Testis (tissue), 3 donors: Measurements from ENCODE around the gene RNF220. TPM values are rescaled to one million over a fixed set of nuclear protein-coding genes. Genes with fewer than 3 reads are reported as not detected.
"Not testable (repeated sequence)": the region's sequence is repeated elsewhere in the genome, so short reads cannot be mapped to it uniquely, and the experiment has no call there.

Experiments
- DNase-seq: peaks from one replicate; pipeline ENCODE4 v3.0.0-alpha.2; 2019
- H3K27ac ChIP-seq, 2 donors: fragments of 200-600 bp; sonication (generic); one replicate each; pipeline ENCODE4 v1.5.1; 2019
- H3K27me3 ChIP-seq: fragments of 200-600 bp; sonication (generic); one replicate; pipeline ENCODE4 v1.5.1; 2019
- H3K36me3 ChIP-seq: fragments of 200-600 bp; sonication (generic); one replicate; pipeline ENCODE4 v1.5.1; 2017; ENCODE audit warnings: low read depth; ENCODE audit errors: missing control alignments
- H3K4me1 ChIP-seq: fragments of 200-600 bp; sonication (generic); one replicate; pipeline ENCODE4 v1.5.1; 2019
- H3K4me3 ChIP-seq, 2 donors: fragments of 200-600 bp; sonication (generic); one replicate each; pipeline ENCODE4 v1.5.1; 2017 to 2019
- H3K9me3 ChIP-seq: fragments of 200-600 bp; sonication (generic); one replicate; pipeline ENCODE4 v1.5.1; 2017
- POLR2A ChIP-seq: fragments of 450-650 bp; IDR thresholded peaks from one replicate; pipeline ENCODE4 v1.6.1; 2017; ENCODE audit warnings: antibody characterized with exemption, mild to moderate bottlenecking, moderate library complexity
- WGBS, 2 donors: methylation state at CpG; one replicate each; pipeline ENCODE4 v1.1.5; 2018; 5-methylcytosine and 5-hydroxymethylcytosine counted together
- intact Hi-C: fragments of 100-400 bp; cut with DNase I; formaldehyde crosslinking; loops from one replicate; pipeline ENCODE4 v1.15.1; 2023; ENCODE audit warnings: low total_unique reads
- polyA plus RNA-seq: library from polyadenylated mRNA; stranded (reverse); fragments of 350-450 nt; fragmentation: Illumina TruSeq; extraction: RNeasy Lipid Tissue Mini Kit (QIAGEN cat#74804); gene quantifications from one replicate; pipeline ENCODE4 v1.2.3, GENCODE V29; 2014; ENCODE audit warnings: low read depth, low replicate concordance; ENCODE audit not compliant: insufficient read depth
- total RNA-seq, 2 donors: library from RNA; depleted of rRNA; stranded (reverse); fragments of >200 nt; gene quantifications; one replicate each; pipeline ENCODE4 v1.2.3, GENCODE V29; 2016
- TF ChIP-seq, protein P1 (sequence below), 3 experiments: fragments of 450-650 bp in 2 of 3; fragments of 200-600 bp in 1 of 3; sonication (generic) in 1 of 3; IDR thresholded peaks; one replicate each; pipeline ENCODE4 v1.5.1; 2016 to 2019; ENCODE audit warnings: antibody characterized with exemption in 3 of 3, mild to moderate bottlenecking in 2 of 3, moderate library complexity in 1 of 3

The RNF220 gene
- total and polyA plus RNA-seq, 3 donors from 2014 or later = 99.3 to 148 (median 126) TPM

DNA sequence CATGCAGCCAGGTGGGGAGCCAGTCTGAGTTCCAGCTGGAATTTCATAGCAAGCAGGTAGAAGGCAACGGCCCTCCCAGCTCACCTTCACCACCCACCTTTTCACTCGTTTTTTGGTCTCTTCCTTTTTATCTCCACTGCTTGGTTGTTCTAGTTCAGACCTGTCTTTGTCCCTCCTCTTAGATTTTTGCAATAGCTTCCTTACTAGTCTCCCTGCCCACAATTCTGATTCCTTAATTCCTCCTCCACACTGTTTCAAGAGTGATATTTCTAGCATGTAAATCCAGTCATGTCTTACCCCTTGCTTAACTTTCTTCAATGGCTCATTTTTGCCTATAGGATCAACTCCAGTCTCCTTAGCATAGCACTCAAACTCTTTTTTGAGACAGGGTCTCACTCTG is 149.7 kb downstream of the RNF220 start:
- no peak overlapping the region for H3K4me3 ChIP-seq
- TF ChIP-seq POLR2A = no peak
- TF ChIP-seq, protein P1, sequence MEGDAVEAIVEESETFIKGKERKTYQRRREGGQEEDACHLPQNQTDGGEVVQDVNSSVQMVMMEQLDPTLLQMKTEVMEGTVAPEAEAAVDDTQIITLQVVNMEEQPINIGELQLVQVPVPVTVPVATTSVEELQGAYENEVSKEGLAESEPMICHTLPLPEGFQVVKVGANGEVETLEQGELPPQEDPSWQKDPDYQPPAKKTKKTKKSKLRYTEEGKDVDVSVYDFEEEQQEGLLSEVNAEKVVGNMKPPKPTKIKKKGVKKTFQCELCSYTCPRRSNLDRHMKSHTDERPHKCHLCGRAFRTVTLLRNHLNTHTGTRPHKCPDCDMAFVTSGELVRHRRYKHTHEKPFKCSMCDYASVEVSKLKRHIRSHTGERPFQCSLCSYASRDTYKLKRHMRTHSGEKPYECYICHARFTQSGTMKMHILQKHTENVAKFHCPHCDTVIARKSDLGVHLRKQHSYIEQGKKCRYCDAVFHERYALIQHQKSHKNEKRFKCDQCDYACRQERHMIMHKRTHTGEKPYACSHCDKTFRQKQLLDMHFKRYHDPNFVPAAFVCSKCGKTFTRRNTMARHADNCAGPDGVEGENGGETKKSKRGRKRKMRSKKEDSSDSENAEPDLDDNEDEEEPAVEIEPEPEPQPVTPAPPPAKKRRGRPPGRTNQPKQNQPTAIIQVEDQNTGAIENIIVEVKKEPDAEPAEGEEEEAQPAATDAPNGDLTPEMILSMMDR (IDR thresholded peaks at IDR 0.05) = no peak
- 57 to 70% methylated on average over 2 of the region's 2 CpGs for WGBS, 2 donors
- no peaks in the 10 kb centered on the region for H3K27me3 ChIP-seq
- no peak for DNase-seq
- H3K27ac ChIP-seq = no peak overlapping the region
- intact Hi-C loops = no loop called here
- no peaks in the 10 kb centered on the region for H3K9me3 ChIP-seq
- H3K4me1 ChIP-seq = no peaks in the 10 kb centered on the region
- no peaks in the 10 kb centered on the region for H3K36me3 ChIP-seq

- H3K4me1 ChIP-seq = no peaks in the 10 kb centered on the region
- H3K4me3 ChIP-seq = no peak overlapping the region
- WGBS, 2 donors = 73 to 84% methylated on average over 6 of the region's 6 CpGs
- H3K27ac ChIP-seq = no peak overlapping the region
- TF ChIP-seq, protein P1 (IDR thresholded peaks at IDR 0.05) = no peak
- no peak for TF ChIP-seq POLR2A
- intact Hi-C loops = no loop called here
- no peak for DNase-seq
- no peaks in the 10 kb centered on the region for H3K36me3 ChIP-seq
- H3K27me3 ChIP-seq = no peaks in the 10 kb centered on the region
- no peaks in the 10 kb centered on the region for H3K9me3 ChIP-seq
Measured at GRCh38 chr1:44557778-44558177, 152.7 kb downstream of the RNF220 start.

GRCh38 chr1:44558883-44559282 is 153.8 kb downstream of the RNF220 start:
- no peaks in the 10 kb centered on the region for H3K36me3 ChIP-seq
- 67 to 69% methylated on average over 6 of the region's 6 CpGs for WGBS, 2 donors
- no peaks in the 10 kb centered on the region for H3K4me1 ChIP-seq
- TF ChIP-seq, protein P1 (IDR thresholded peaks at IDR 0.05) = no peak
- TF ChIP-seq POLR2A = no peak
- no peak overlapping the region for H3K4me3 ChIP-seq
- no peaks in the 10 kb centered on the region for H3K27me3 ChIP-seq
- DNase-seq = no peak
- no peak overlapping the region for H3K27ac ChIP-seq
- intact Hi-C loops = no loop called here
- no peaks in the 10 kb centered on the region for H3K9me3 ChIP-seq

DNA sequence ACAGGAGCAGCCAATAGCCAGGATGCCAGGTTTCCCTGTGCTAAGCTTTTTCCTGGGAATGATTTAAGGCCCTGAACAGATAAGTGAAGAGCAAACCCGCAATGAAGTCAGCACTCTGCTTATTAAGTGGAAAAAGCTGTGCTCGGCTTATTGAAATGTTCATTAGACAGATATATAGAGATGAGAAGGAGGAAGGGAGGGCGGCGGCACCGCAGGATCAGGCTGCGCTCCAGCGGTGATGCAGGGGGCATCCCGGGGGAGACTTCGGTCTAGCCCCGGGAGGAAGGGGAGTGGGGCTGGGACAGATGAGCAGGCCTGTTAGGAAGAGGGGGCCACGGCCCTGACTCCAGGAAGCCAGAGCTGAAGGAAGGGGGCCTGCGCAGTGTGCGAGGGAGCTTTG is 154.3 kb downstream of the RNF220 start:
- 50 to 52% methylated on average over 13 of the region's 13 CpGs for WGBS, 2 donors
- Histone ChIP-seq H3K4me3 (no peak overlapping the region), H3K27ac (no peak overlapping the region), H3K27me3 (no peaks in the 10 kb centered on the region), H3K9me3 (no peaks in the 10 kb centered on the region), H3K4me1 (no peaks in the 10 kb centered on the region), H3K36me3 (no peaks in the 10 kb centered on the region)
- intact Hi-C loops = no loop called here
- DNase-seq = no peak
- TF ChIP-seq, protein P1 (IDR thresholded peaks at IDR 0.05) = no peak
- TF ChIP-seq POLR2A = no peak

- DNase-seq = peak; percentile 19
Measured at GRCh38 chr1:44559913-44560312, 154.9 kb downstream of the RNF220 start.

DNA sequence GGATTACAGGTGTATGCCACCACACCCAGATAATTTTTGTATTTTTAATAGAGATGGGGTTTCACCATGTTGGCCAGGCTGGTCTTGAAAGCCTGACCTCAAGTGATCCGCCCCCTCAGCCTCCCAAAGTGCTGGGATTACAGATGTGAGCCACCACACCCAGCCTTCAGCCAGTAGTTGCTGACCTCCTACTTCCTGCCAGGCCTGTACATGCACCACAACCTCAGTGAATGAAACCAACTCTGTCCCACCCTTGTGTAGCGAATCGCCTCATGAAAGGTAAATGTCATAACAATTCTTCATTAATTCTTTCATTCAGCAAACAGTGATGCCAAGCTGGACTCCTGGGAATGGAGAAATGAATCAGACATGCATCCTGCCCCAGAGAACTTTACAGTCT is 155.6 kb downstream of the RNF220 start:
- DNase-seq, H3K27me3 ChIP-seq, intact Hi-C loops, H3K4me1 ChIP-seq, H3K36me3 ChIP-seq, H3K9me3 ChIP-seq, H3K27ac ChIP-seq, H3K4me3 ChIP-seq: not testable (repeated sequence)
- 85% methylated on average over 3 of the region's 3 CpGs for WGBS, 2 donors

More at GRCh38 chr1:44559913-44560312, 154.9 kb downstream of the RNF220 start:
- H3K4me1 ChIP-seq = no peaks in the 10 kb centered on the region
- intact Hi-C loops = no loop called here
- no peaks in the 10 kb centered on the region for H3K36me3 ChIP-seq
- no peak overlapping the region for H3K4me3 ChIP-seq
- 49 to 55% methylated on average over 6 of the region's 6 CpGs for WGBS, 2 donors
- H3K27me3 ChIP-seq = no peaks in the 10 kb centered on the region
- no peak for TF ChIP-seq POLR2A
- TF ChIP-seq, protein P1 (IDR thresholded peaks at IDR 0.05) = no peak
- H3K27ac ChIP-seq = no peak overlapping the region
- H3K9me3 ChIP-seq = no peaks in the 10 kb centered on the region
